GM12801 (cell line): ENCODE results near the gene FAR1.

ENCODE experiments used
- TF ChIP-seq, protein P1 (sequence below): IDR thresholded peaks from one replicate; pipeline ENCODE4 v1.5.1; 2011; ENCODE audit warnings: control low read depth; ENCODE audit not compliant: insufficient read length; ENCODE audit errors: extremely low read depth

FAR1 gene

DNA sequence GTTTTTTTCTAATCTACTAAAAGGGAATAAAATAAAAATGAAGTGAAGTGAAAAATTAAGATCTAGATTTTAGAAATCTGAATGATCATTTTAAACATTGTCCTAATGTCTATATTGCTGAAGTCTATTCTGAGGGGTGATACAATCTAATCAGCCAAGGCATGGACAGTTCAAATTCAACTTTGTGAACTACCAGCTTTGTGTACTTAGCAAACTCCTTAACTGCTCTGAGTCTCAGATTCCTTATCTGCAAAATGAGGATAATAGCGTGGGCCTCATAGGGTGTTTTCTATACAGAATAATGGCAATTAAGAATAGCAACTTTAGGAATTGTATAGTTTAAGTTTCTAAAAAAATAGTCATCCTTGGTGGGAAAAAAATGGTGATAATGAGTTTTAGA is 31.4 kb downstream of the FAR1 start:
- TF ChIP-seq, protein P1, sequence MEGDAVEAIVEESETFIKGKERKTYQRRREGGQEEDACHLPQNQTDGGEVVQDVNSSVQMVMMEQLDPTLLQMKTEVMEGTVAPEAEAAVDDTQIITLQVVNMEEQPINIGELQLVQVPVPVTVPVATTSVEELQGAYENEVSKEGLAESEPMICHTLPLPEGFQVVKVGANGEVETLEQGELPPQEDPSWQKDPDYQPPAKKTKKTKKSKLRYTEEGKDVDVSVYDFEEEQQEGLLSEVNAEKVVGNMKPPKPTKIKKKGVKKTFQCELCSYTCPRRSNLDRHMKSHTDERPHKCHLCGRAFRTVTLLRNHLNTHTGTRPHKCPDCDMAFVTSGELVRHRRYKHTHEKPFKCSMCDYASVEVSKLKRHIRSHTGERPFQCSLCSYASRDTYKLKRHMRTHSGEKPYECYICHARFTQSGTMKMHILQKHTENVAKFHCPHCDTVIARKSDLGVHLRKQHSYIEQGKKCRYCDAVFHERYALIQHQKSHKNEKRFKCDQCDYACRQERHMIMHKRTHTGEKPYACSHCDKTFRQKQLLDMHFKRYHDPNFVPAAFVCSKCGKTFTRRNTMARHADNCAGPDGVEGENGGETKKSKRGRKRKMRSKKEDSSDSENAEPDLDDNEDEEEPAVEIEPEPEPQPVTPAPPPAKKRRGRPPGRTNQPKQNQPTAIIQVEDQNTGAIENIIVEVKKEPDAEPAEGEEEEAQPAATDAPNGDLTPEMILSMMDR: no peak

DNA sequence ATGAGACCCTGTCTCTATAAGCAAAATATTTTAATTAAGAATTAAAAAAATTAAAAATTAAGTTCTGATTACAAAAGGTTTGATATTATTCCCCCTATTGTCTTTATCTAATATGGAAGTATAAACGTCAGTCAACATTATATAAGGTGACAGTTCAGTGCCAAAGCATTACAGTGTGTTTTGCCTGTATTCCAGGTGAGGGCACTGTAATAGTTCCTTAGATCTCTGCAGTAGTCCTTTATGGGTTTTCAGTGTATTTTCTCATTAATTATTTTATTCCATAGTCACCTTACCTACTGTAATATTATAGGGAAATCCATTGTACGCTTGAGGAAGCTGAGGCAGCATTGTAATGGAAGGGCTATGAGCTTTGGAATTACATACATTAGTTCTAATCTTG is 33.0 kb downstream of the FAR1 start:
- TF ChIP-seq, protein P1: no peak

DNA sequence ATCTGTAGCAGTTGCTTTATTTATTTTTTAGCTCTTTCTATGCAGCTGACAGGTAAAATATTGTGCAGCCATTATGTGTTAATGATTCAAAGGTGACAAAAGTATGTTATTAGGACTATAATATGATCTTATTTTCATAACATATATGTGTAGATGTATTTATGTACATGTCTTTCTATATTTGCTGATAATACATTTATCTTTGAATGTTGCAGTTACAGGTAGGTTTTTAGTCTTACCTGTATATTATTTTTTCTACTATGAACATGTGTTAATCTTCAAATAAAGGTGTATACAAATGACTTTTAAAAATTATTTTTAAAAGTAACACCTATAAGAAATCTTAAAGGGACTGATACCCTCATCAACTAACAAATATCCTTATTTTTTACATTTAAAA is 33.6 kb downstream of the FAR1 start:
- TF ChIP-seq, protein P1: no peak

DNA sequence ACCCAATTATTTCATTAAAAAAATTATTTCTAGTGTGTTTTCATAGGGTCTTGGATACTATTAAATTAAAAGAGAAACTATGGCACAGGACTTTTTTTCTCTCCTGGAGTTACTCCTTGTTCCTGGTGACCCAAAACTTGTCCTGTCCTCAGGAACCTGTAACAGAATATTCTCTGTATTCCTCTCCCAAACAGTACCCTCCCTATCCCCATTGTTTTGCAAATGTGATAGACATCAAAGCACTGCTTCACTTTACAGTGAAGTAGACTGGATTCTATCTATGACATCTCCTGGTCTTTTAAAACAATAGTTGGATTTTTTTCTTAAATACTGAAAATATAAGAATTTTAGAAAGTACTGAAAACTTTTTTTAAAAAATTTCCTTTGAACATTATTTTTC is 37.2 kb downstream of the FAR1 start:
- TF ChIP-seq, protein P1: no peak

DNA sequence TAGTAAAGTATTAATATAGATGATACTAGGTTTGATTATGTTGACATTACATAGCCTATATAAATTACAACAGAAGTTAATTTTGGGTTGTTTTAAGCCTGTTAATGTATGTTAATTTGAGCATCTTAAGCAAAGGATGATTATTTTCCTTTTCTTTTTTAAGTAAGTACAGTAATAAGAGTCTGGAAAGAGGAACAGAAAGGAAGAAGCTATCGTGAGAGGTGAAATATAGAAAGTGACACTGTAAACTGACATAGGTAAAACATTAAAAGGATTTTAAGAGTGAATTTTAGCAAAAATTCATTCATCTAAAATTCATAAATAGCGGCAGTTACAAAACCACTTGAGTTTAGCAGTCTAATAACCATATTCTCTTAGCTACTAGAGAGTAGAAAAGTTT is 45.5 kb downstream of the FAR1 start:
- TF ChIP-seq, protein P1: no peak

DNA sequence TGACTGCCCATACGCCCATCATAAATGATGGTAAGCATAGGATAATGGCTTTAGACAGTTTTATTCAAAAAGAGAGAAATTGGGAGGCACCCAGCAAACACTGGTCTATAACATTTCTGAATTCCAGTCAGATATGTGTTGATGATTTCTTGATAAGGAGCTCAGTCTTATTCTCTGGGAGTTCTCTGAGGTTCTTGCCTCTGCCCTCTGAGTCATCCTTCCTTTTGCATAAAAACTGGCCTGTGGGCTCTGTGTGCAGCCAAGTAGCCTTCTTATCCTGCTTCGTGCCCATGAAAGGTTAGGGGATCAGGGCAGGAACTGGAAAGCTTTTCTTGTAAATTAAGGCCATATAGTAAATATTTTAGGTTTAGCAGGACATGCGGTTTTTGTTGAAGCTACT is 48.9 kb downstream of the FAR1 start:
- TF ChIP-seq, protein P1: no peak

DNA sequence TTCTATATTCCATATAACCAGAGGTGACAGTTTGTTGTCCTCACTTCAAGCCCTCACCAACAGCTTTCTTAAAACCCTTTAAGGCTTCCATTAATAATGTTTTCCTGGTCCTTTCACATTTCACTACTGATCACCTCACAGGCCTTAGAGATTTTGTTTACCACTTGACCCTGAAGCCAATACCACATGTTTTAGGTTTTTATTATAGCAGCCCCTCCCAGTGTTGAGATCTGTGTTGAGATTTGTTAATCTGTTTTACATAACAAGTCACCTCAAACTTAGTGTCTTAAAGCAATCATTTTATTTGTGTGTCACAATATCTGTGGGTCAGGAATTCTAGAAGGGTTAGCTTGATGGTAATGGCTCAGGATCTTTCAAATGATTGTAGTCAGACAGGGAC is 49.9 kb downstream of the FAR1 start:
- TF ChIP-seq, protein P1: no peak

DNA sequence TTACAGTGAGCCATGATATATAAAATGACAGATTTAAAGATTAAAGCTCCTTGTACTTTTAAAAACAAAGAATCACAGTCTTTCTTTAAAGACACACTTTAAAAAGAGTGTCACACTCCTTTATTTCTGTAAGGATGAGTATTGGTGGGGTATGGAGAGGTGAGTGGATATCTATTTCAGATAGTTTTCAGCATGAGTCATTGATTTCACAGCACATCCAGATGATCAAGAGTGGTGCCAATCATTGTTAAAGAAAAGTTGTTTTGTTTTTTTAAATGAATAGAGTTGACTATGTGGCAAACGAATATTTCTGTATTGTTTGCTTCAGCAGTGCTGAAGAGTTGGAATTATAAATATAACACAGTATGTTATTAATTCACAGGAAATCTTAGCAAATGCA is 52.5 kb downstream of the FAR1 start:
- TF ChIP-seq, protein P1: no peak
